ENCODE data around the gene ACOX1. TPM values are rescaled to one million over a fixed set of nuclear protein-coding genes. Genes with fewer than 3 reads are reported as not detected.

ACOX1 gene
- total RNA-seq, 6 donors from 2014 or later = 33.2 to 84.2 (median 57.4) TPM

- H3K4me3 ChIP-seq = no peak overlapping the region
- ATAC-seq (ENCODE audit: low FRiP score in 2 of 2) (no peak), DNase-seq (no peak)
- no peaks in the 10 kb centered on the region for H3K9me3 ChIP-seq
- H3K27ac ChIP-seq = no peak overlapping the region
- 94 to 95% methylated on average over 11 of the region's 11 CpGs for WGBS, 2 donors
- TF ChIP-seq POLR2AphosphoS5 (IDR thresholded peaks at IDR 0.05) (no peak), POLR2A (IDR thresholded peaks at IDR 0.05) (no peak), CTCF (IDR thresholded peaks at IDR 0.05) (no peak), EP300 (IDR thresholded peaks at IDR 0.05) (no peak)
- H3K36me3 ChIP-seq = peaks cover 14 to 36% (median 21%) of the 10 kb centered on the region in 4 donors
- peaks cover 0 to 5% (median 0%) of the 10 kb centered on the region in 4 donors for H3K4me1 ChIP-seq
- H3K27me3 ChIP-seq = no peaks in the 10 kb centered on the region
These were observed 19.0 kb downstream of the ACOX1 start for GRCh38 chr17:75959839-75960511.

DNA sequence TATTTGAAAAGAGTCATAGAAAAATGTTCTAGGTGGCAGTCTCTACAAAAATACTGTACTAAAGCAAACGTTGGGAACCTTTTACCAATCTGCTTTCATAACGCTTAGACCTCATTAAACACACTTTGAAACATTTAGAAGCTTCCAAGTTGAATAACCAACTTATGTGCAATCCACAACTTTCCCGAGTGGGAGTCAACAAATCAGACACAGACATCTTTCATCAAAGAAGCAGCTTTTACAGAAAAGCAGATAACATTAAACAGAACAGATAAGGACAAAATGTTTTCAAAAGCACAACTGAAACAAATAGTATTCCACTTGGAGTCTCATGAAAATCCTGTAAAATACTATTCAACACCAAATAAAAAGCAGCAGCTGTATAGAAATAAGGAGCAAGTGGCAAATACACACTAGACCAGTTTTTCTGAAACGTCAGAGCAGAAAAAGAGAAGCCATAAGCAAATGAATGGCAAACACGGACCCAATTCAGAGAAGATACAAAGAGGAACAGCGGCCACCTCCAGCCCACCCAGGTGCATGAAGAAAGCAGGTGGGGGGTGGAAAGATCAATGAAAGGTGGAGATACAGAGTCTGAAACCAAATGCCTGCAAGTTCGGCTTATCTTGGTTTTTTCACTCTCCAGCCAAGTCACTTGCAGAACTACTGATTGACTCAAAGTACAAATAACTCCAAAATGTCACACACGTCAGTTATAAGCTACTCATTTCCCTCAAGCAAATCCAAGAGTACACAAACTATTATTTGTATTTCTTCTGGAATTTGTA is 19.7 kb downstream of the ACOX1 start:
- Histone ChIP-seq H3K27ac (no peak overlapping the region), H3K4me3 (no peak overlapping the region), H3K9me3 (no peaks in the 10 kb centered on the region), H3K36me3 (peaks cover 18 to 42% (median 27%) of the 10 kb centered on the region in 4 donors), H3K27me3 (no peaks in the 10 kb centered on the region), H3K4me1 (peaks cover 0 to 5% (median 0%) of the 10 kb centered on the region in 4 donors)
- DNase-seq (no peak), ATAC-seq (ENCODE audit: low FRiP score in 2 of 2) (no peak)
- TF ChIP-seq EP300 (IDR thresholded peaks at IDR 0.05) (no peak), POLR2A (IDR thresholded peaks at IDR 0.05) (no peak), CTCF (IDR thresholded peaks at IDR 0.05) (no peak), POLR2AphosphoS5 (IDR thresholded peaks at IDR 0.05) (no peak)
- WGBS, 2 donors = 68 to 69% methylated on average over 8 of the region's 8 CpGs

DNA sequence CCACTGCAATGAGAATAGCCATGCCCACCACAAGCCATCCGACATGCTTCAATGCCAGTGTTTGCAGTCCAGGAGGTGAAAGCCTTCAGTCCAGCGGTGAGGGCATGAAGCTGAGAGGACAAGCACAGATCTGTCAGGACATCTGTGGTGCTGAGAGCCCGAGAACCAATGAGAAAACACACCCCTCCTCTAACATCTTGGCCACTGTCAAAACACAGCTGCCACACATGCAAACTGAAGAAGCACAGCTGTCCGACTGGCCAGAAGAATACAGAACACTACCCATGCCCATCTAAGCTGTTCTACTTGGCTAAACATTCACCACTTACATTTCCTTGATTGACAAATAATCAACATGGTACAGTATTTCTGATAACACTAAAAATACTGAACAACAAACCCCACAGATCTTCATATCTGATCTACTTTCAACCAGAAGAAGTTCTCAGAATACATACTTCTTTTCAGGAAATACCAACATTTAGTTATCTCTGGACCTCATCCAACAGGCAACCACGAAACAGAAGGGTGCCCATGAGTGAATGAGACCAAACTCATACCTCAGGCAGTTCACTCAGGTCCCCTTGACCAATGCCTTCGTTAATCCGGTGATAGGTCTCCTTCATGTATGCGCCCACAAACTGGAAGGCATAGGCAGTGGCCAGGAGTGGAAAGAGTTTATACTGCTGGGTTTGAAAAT is 28.0 kb downstream of the ACOX1 start:
- Histone ChIP-seq H3K4me1 (no peaks in the 10 kb centered on the region), H3K9me3 (no peaks in the 10 kb centered on the region), H3K36me3 (peaks cover 41 to 99% (median 92%) of the 10 kb centered on the region in 4 donors), H3K4me3 (no peak overlapping the region), H3K27ac (no peak overlapping the region), H3K27me3 (no peaks in the 10 kb centered on the region)
- ATAC-seq (ENCODE audit: low FRiP score in 2 of 2) (no peak), DNase-seq (no peak)
- TF ChIP-seq EP300 (IDR thresholded peaks at IDR 0.05) (no peak), POLR2A (IDR thresholded peaks at IDR 0.05) (no peak), POLR2AphosphoS5 (IDR thresholded peaks at IDR 0.05) (no peak), CTCF (IDR thresholded peaks at IDR 0.05) (no peak)
- 83 to 84% methylated on average over 8 of the region's 8 CpGs for WGBS, 2 donors

DNA sequence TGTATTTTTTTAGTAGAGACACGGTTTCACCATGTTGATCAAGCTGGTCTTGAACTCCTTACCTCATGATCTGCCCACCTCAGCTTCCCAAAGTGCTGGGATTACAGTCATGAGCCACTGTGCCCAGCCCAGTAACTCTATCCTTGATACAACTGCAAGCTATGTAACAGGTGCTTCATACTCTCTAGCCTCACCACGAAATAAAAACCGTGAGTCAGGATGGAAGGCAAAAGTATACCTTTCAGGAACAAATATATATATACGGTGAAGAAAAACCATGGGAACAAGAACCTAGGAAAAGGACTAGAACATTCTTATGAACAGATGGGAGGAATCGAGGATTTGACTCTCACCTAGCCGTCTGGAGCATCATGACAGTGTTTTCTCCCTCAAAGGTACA is 28.5 kb downstream of the ACOX1 start:
- Histone ChIP-seq H3K4me1 (no peaks in the 10 kb centered on the region), H3K36me3 (peaks cover 35 to 99% (median 90%) of the 10 kb centered on the region in 4 donors), H3K27ac (no peak overlapping the region), H3K27me3 (no peaks in the 10 kb centered on the region), H3K9me3 (no peaks in the 10 kb centered on the region), H3K4me3 (no peak overlapping the region)
- WGBS, 2 donors = 84 to 93% methylated on average over 6 of the region's 6 CpGs
- TF ChIP-seq EP300 (IDR thresholded peaks at IDR 0.05) (no peak), POLR2AphosphoS5 (IDR thresholded peaks at IDR 0.05) (no peak), POLR2A (IDR thresholded peaks at IDR 0.05) (no peak), CTCF (IDR thresholded peaks at IDR 0.05) (no peak)
- no peak for DNase-seq
- no peak for ATAC-seq (ENCODE audit: low FRiP score in 2 of 2)

All from upper lobe of left lung (tissue), 6 donors.